HG03342 (cell line): ENCODE data around the gene DIP2C.
"Not testable (repeated sequence)": the region's sequence is repeated elsewhere in the genome, so short reads cannot be mapped to it uniquely, and the experiment has no call there.

Experiments
- ATAC-seq: cut with Tn5 transposase; IDR thresholded peaks from one replicate; pipeline ENCODE4 v1.9.1; 2021; ENCODE audit warnings: mild to moderate bottlenecking, moderate library complexity; ENCODE audit not compliant: unreplicated experiment

The DIP2C gene

DNA sequence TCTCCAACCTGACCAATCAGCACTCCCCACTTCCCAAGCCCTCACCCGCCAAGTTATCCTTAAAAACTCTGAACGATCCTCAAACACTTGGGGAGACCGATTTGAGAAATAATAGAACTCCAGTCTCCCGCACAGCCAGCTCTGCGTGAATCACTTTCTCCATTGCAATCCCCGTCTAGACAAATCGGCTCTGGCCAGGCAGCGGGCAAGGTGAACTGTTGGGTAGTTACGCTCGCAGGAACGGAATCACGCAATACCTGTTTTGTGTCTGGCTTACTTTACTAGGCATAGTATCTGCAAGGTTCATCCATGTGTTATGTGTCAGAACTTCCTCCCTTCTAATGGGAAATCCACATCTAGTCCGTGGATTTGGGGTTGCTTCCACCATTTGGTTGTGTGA lies 282.5 kb downstream of the DIP2C start:
- no peak for ATAC-seq

DNA sequence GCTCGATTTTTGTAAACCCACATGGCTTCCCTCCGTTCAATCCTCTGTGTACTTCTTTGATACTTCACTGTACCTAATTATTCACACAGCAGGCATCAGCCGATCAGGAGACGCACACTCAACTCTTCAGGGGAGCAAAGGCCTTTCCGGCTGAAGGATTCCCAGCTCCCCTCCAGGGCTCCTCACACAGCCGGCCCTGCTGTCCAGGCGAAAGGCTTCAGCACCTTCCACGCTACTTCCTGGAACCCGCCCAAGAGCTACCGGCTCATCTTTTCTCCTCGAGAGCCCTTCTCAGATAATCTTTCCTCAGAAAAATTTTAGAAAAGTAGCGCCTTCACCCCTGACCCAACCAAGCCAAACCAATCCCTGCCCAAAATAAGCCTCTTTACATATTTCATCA lies 283.8 kb downstream of the DIP2C start:
- ATAC-seq, result no peak

DNA sequence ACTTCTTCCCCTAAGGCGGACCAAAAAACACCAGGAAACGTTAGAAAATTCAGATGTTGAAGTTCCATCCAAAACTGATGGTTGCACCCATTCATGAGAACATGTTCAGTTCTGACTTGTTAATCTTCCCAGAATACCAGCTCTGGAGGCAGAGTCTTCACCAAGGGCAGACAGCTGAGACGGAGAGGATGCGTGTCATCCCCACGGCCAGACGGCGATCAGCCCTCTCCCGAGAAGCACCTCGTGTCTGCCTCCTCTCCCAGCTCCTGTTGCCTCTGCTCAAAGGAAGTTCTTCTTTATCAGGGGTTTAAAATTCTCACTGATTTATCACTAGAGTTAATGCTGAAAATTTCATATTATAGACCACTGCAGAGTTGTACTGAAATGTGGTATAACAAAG lies 284.5 kb downstream of the DIP2C start:
- ATAC-seq, result no peak

DNA sequence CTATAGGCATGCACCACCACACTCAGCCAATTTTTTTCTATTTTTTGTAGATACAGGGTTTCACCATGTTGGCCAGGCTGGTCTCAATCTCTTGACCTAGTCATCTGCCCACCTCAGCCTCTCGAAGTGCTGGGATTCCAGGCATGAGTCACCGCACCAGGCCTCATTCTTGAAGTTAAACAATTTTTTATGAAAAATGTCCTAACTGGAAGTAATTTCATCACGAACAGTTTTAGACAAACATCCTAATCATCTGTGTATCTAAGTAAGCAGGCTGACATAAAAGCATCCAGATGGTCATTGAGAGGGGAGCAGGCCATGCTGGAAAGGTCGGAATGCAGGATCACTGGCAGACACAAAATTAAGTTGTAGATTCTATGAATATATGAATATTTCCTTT lies 285.1 kb downstream of the DIP2C start:
- ATAC-seq, result no peak

DNA sequence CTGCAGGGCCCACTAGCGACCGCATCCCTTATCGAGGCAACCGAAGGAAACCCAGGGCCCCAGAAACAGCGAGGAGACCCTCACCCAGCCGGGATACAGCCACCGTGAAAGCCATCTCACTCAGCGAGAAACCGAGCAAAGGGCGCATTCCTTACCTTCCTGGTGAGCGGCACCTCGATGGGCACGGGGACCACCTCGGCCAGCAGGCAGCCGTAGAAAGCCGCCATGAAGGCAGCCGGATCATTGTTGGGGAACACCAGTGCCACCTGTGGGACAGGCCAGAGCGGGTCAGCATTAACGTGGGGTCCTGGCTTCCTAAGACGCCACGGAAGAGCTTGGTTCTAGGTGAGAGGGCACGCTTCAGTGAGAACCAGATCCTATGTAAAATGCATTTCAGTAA lies 290.5 kb downstream of the DIP2C start:
- ATAC-seq, result no peak

DNA sequence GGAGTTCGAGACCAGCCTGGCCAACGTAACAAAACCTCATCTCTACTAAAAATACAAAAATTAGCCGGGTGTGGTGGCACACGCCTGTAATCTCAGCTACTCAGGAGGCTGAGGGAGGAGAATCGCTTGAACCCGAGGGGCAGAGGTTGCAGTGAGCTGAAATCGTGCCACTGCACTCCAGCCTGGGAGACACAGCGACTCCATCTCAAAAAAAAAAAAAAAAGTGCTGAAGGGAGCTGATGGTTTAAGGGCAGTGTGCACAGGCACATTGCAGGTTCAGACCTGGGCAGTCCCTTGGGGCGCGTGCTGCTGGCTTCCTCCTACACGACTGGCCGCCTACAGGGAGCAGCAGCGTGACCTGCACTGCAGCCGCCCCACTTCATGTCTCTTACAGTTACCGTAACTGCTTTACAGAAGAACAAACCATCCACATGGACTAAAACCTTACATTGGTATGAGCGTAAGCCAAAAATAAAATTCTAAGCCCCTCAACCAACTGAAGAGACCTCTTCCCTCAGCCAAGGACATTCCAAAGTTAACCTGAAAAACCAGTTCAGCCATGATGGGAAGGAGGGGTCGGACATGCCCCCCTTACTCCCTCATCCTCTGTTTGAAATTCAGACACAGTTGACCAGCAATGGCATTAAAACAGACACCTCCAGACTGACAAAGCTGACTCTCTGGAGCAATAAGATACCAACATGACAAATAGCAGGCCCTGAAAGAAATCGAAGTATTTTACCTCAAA lies 292.0 kb downstream of the DIP2C start:
- no peak for ATAC-seq

DNA sequence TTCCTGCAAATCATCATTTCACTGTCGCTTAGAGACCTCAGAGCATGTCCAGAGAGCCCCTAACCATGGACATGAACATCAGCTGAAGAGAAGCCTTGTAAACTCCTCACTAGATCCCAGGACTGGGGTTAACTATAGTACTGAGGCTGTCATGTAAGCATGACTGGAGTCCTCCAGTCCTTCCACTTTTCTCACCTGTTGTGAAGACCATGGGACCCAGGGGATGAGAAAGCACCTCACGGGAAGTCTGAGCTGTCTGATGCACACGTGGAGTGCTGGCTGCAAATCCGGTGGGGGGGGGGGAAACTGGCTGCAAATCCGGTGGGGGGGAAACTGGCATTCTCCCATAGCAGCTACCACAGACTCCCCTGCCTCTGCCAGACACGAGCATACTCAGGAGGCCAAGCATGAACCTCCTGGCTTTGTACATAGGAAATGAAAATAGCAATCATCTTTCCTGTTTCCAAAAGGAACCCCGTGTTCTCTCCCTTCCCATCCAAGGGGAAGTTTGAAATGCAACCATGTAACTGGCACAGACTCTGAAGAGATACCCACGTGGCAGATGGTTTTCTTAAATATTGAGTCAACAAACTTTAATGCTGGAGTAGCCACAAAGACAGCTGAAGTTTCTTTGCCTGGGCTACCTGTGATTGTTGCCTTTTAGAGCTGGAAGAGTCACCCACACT lies 292.8 kb downstream of the DIP2C start:
- no peak for ATAC-seq

DNA sequence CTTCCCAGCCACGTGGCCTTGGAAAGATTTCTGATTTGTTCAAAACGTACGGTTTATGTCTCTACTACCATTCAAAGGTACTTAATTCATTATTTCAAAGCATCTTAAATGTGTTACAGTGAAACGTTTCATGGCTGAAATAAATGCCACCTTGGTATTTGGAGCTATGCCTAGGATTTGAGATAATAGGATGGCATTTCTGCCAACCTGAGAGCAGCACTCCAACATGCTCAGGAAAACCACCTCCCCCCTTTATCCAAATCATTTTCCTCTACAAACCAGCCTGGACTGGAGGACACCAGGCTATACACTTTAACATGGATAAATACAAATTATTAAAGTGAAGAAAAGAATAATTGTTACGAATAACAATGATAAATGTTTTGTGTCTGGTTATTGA lies 293.4 kb downstream of the DIP2C start:
- no peak for ATAC-seq

DNA sequence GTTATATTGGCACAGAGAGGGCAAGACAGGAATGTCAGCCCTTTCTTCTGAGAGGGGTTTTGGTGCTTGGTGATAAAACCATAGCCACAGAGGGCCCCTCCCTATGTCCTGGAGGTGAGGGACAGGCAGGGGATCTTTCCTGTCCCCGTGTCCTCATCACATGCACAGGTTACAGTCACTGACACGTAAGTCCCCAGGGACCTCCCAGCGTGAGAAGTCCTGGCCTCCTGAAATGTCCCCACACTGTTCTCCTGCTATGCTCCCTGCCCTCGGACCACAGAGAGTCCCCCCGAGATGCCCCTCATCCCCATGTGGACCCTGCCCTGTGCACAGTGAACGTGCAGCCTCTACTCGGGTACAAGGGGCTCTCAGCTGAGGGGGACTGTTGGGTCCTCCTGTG lies 293.8 kb downstream of the DIP2C start:
- no peak for ATAC-seq

DNA sequence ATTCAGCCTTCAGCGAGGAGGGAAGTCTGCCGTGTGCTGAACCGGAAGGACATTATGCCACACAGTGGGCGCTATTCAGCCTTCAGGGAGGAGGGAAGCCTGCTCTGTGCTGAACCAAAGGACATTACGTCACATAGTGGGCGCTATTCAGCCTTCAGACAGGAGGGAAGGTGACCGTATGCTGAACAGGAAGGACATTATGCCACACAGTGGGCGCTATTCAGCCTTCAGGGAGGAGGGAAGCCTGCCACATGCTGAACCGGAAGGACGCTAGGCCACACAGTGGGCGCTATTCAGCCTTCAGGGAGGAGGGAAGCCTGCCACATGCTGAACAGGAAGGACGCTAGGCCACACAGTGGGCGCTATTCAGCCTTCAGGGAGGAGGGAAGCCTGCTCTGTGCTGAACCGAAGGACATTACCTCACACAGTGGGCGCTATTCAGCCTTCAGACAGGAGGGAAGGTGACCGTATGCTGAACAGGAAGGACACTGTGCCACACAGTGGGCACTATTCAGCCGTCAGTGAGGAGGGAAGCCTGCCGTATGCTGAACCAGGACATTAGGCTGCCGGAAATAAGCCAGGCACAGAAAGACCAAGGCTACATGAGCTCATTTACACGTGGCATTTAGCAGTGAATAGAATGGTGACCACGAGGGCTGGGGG lies 294.9 kb downstream of the DIP2C start:
- ATAC-seq, result not testable (repeated sequence)

DNA sequence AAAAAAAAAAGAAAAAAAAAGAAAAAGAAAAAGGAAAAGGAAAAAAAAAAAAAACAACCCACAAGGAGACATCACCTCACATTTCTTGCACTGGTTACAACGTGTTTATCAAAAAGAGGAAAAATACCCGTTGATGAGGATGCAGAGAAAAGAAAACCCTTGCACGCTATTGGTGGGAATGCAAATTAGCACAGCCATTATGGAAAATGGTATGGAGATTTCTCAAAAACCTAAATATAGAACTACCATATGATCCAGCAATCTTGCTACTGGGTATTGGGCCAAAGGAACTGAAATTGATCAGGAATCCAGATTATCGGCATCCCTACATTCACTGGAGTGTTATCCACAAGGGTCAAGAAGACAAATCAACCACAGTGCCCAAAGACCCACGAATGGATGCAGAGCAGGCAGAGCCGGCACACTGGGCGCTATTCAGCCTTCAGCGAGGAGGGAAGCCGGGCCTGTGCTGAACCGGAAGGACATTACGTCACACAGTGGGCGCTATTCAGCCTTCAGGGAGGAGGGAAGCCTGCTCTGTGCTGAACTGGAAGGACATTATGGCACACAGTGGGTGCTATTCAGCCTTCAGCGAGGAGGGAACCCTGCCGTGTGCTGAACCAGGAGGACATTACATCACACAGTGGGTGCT lies 295.6 kb downstream of the DIP2C start:
- ATAC-seq, result no peak

DNA sequence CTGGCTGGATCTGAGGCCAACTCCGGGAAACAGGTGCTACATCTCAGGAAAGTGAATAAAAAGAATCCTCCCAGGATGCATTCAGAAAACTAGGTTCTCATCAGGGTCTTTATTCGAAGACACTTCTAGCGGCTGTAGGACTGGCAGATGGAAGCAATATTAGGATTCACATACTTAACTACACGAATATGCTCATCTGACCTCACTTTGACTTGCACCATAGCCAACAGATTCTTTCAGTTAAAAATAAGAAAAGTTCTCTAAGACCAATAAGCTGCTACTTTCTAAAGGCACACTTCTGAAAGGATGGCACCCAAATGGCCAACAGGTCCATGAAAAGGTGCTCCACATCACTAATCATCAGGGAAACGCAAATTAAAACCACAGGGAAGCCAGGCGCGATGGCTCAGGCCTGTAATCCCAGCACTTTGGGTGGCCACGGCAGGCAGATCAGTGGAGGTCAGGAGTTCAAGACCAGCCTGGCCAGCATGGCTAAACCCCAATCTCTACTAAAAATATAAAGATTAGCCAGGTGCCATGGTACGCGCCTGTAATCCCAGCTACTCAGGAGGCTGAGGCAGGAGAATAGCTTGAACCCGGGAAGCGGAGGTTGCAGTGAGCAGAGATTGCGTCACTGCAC lies 296.2 kb downstream of the DIP2C start:
- no peak for ATAC-seq

DNA sequence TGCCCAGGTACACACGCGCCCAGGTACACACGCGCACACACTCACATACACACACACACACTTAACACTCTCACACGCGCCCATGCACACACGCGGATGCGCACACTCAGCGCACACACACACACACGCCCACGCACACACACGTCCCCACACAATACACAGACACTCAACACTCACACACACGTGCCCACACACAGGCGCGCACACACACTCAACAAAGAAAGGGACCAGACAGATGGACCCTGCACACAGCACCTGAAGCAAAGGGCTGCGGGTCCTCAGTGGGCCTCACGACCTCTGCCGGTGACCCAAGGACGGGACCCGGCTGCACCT lies 296.8 kb downstream of the DIP2C start:
- ATAC-seq, result no peak

DNA sequence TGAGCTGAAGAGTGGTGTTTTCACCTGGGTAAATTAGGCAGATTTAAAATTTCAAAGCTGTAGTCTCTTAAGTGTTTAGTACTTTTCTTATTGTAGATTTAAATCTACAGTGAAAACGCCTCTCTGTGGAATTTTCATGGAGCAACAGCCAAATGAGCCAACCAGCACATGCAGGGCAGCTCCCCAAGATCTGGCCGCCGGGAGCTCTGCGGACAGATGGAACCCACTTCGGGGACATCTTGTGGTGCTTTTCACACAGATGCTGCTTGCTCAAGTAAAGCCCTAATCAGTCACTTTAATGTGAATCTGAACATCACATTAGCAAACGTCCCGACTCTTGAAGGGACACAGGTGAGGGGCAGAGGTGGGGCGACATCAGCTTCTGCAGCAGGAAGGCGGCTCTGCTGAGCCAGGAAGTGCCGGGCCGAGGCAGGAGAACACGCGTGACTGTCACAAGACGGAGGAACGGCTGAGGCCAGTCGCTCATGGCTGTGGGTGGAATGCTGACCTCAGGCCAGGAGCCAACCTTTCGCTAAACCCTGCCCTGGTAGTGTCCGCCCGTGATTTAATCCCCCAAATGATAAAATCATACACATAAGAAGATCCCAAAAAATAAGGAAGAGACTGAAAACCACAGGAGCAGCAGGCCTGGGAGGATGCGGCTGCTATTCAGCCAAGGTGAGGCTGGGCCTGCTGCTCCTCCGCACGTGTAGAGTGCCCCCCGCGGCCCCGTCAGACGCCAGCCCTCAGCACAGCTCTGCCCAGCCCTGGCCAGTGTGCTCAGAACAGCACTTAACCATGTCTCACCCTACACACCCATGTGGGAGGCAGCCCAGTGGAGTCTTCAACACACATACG lies 297.4 kb downstream of the DIP2C start:
- no peak for ATAC-seq

DNA sequence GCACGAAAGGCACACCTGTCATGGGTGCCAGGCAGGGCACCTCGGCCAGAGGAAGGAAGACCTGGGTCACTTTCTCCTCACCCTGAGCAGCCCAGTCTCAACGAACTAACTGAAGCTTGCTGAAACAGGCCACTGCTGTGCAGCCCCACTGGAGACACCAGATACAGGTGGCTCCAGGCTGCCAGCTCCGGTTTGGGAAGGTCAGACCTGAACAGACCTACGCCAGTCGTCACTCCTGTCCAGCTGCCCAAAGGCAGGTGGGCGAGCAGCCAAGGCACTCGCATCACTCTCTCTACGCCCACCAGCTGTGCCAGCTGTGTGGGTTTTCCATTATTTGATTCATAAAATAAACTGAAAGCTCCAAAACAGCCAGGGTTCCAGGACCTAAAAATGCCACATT lies 298.2 kb downstream of the DIP2C start:
- no peak for ATAC-seq

DNA sequence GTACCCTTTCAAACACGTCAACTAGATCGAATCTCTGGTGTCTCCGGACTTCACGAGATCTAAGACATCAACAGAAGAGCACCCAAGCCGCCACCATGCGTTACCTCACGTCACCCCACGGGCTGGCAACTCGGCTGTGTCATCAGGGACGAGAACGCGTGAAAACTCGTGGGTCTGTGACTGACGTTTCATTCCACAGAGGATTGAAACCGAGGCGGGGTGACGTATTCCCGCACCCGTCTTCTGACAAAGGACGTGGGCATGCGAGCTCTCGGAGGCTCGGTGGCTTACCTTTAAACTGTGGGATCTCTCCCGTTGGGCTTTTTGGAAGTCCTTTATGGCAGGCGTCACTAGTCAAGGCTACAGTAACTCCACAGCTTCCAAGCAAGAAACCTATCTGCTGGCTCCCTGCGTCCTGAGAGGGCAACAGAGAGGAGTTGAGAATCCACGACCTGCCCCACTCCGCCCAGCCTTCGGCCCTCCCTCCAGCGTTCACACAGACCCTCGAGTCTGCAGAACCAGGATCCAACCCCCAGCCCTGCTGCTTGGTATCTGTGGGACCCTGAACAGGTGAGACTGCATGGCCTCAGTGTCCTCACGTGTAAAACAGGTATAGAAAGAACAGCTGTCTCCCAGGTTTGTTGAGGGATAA lies 298.9 kb downstream of the DIP2C start:
- ATAC-seq, result no peak

DNA sequence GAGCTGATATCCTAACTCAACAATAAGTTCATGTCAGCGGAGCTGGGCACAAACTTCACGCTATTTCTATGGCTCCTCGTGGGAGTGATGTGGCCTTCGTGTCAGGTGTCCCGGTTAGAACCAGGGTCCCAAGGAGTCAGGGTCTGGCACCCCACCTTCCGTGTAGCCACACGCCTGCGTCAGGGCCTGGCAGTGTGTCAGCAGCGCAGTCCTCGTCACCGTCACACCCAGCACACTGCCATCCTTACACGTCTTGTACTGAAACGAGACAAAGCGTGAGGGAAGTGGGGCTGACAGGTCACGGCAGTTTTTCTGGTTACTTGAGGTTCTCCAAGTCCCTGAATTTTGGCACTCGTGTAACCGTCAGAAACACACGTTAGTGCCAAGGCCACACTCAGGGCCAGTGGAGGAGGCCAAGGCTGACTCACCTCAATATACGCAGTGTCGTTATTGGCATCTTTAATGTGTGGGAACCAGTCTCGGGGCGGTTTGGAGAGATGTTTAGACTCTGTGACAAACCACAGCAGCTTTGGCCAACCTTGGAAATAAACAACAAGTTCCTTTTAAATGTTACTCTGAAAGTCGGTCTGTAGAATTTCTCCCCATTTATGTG lies 299.5 kb downstream of the DIP2C start:
- ATAC-seq, result no peak

DNA sequence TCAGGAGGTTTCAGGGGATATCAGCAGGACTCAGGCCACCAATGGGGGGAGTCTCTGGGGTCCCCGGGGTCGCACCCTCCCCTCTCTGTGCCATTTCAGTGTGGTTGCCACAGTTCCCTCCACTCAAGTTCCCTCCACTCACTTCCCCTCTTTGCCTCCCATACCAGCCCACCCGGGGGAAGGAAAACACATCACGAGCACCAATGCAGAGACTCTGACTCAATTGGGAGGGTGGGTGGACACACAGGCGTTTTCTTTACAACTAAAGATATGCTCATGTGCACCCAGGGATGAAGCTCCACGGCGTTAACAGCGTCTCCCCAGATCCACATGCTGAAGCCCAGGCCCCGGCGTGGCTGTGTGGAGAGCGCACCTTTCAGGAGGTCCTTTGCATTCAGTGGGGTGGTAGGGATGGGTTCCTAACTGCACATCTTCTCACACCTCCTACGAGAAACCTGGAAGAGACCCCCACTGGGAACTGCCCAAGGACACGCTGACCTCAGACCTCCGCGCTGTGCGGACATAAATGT lies 300.1 kb downstream of the DIP2C start:
- no peak for ATAC-seq

DNA sequence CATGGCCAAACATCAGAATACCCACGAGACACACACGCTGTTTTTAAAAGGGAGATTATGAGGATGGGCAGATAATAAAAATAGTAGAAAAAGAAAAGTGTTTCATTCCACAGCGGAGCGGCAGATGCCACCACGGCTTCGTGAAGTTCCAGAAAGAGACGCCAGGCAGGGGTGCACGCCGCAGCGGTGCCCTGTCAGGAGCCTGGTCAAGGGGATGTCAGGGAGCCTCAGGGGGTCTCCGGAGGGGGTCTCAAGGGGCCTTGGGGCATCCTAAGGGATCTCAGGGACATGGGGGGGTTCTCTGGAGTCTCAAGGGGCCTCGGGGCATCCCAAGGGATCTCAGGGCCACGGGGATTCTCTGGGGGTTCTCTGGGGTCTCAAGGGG lies 300.8 kb downstream of the DIP2C start:
- no peak for ATAC-seq
